PC-9 (cell line): ENCODE measurements around the gene XPO1.

Experiments used
- EZH2 ChIP-seq: fragments of 200-600 bp; sonication (generic); IDR thresholded peaks from 2 replicates; pipeline ENCODE4 v1.8.0; 2017; ENCODE audit warnings: antibody characterized with exemption, low read depth
- TF ChIP-seq, protein P1 (sequence below): fragments of 200-600 bp; sonication (generic); conservative IDR thresholded peaks from 2 replicates; pipeline ENCODE4 v1.6.1; 2017; ENCODE audit warnings: mixed run types, antibody characterized with exemption, mild to moderate bottlenecking, moderate library complexity

DNA sequence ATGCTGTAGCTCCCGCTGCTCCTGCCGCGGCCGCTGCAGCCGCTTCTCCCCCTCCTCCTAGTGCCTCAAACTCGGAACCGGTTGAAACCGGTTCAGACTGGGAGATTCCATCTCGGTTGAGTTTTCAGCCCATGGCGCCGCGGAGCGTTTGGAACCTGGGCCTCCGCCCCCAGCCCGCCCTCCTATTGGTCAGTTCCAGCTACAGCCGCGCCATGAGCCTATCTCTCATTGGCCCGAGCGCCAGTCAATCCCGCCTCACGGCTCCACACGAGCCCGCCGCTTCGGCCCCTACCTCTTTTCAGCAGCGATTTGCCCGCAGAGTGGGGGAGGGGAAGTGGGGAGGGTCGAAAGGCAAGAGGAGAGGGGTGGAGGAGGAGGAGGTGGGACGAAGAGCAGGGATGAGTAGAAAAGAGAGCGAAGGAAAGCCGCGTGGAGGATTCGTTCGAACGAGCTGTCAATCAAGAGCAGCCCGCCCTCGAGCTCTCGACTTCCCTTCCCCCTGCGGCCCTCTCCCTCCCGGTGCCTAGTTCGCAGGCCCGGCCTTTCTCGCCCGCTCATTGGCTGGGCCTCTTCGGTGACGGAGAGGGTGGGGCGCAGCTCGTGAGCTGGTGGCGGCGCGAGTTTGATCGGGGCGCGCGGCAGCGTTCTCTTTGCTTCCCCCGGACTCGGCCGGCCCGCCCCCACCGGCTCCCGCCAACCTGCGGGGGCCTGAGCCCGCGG lies at the start of gene XPO1:
- TF ChIP-seq, protein P1, sequence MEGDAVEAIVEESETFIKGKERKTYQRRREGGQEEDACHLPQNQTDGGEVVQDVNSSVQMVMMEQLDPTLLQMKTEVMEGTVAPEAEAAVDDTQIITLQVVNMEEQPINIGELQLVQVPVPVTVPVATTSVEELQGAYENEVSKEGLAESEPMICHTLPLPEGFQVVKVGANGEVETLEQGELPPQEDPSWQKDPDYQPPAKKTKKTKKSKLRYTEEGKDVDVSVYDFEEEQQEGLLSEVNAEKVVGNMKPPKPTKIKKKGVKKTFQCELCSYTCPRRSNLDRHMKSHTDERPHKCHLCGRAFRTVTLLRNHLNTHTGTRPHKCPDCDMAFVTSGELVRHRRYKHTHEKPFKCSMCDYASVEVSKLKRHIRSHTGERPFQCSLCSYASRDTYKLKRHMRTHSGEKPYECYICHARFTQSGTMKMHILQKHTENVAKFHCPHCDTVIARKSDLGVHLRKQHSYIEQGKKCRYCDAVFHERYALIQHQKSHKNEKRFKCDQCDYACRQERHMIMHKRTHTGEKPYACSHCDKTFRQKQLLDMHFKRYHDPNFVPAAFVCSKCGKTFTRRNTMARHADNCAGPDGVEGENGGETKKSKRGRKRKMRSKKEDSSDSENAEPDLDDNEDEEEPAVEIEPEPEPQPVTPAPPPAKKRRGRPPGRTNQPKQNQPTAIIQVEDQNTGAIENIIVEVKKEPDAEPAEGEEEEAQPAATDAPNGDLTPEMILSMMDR, result no peak
- TF ChIP-seq EZH2, result no peak
